GM19193 (cell line): ENCODE measurements around the gene PRRG4.

Experiments used
- POLR2A ChIP-seq: IDR thresholded peaks from 4 replicates; pipeline ENCODE4 v1.6.1; 2011; ENCODE audit not compliant: insufficient read depth, insufficient read length; ENCODE audit errors: extremely low read depth

Gene PRRG4

GRCh38 chr11:32861850-32862577 lies 32.3 kb downstream of the PRRG4 start:
- no peak for TF ChIP-seq POLR2A

DNA sequence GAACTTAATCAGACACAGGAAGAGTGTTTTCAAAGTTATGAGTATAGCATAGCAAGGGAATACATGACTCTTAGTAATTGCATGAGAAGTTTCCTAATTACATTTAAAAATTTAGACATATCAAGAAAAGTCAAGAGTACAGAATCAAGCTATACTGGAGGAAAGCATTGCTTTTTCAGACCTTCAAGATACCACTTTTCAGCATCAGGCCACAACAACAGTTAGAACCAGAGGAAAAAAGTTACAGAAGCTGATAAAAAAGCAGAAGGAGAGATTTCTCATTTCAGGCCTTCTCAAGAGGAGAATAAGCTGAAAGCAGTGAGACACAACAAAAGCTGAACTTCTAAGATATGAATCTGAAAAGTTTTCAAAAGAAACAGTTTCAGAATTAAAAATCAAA lies 34.8 kb downstream of the PRRG4 start:
- TF ChIP-seq POLR2A: no peak

DNA sequence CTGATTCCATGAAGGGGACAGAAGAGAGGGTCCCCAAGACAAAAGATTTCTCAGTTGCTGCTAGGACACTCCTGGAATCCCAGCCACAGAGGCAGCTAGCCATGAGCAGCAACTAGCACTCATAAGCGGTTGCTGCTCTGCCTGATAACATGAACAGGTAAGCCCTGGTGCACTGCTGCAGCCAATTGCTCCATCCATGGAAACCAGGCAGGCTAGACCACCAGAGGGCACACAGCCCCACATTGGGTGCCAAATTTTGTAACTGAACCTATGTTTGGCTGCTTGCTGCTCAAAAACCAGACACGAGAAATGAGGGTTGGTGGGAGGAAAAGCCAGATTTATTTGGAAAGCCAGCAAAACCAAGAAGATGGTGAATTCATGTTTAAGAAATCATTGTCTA lies 40.9 kb downstream of the PRRG4 start:
- no peak for TF ChIP-seq POLR2A

GRCh38 chr11:32874132-32874531 lies 44.4 kb downstream of the PRRG4 start:
- no peak for TF ChIP-seq POLR2A

DNA sequence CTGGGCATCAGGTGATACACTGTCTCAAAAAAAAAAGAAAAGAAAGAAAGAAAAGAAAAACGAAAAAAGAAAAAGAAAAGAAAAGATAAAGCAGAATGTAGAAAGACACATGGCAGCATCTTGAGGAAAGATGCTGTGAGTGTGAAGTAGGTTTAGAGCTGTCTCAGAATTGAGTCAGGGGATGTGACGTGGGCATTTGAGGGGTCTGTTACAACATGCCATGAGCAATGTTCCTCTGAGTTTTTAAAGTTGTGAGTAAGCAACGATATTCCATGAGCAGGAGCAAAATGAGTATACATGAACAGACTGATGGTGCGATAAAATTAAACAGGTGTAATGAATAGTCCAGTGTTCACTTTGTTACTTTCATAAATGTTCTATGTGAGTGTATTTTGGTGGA lies 51.6 kb downstream of the PRRG4 start:
- no peak for TF ChIP-seq POLR2A

DNA sequence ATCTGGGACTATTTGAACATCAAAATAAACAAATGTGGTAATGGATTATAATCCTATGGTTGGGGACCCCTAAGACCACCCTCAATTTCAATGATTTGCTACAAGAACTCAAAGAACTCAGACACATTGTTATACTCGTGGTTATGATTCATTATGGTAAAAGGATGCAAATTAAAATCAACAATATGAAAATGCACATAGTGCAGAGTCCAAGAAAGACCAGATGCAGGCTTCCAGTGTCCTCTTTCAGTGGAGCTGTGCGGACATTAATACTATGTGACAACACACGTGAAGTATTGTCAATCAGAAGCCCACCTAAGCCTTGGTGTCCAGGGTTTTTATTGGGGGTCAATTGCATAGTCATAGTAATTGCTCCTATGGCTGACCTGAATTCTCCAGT lies 53.7 kb downstream of the PRRG4 start:
- no peak for TF ChIP-seq POLR2A

- TF ChIP-seq POLR2A: no peak
These were observed 54.3 kb downstream of the PRRG4 start for GRCh38 chr11:32884023-32884422.

DNA sequence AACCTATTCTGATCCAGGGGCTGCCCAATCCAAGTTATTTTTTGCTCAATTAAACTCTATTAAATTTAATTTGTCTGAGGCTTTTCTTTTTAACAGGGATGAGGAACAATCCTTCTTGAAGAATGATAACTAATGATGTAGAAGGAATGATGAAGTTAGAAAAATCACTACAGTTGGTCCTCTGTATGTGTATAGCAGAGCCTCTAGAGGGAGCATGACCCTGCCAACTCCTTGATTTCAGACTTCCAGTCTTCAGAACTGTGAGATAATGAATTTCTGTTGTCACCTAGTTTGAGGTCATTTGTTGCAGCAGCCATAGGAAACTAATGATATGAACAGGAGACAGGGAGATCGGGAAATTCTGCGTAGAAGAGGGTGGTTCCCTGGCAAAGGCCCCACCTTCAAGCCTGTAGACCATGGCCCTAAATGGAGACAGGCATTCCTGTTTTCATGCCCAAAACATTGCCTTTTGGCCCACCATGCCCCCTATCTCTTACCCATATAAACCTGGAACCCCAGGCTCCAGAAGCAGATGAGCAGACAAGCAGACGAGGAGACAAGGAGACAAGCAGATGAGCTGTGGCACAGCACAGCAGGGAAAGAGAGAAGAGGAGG lies 55.1 kb downstream of the PRRG4 start:
- TF ChIP-seq POLR2A: no peak

GRCh38 chr11:32885556-32885955 lies 55.8 kb downstream of the PRRG4 start:
- no peak for TF ChIP-seq POLR2A

GRCh38 chr11:32886180-32886579 lies 56.5 kb downstream of the PRRG4 start:
- no peak for TF ChIP-seq POLR2A

DNA sequence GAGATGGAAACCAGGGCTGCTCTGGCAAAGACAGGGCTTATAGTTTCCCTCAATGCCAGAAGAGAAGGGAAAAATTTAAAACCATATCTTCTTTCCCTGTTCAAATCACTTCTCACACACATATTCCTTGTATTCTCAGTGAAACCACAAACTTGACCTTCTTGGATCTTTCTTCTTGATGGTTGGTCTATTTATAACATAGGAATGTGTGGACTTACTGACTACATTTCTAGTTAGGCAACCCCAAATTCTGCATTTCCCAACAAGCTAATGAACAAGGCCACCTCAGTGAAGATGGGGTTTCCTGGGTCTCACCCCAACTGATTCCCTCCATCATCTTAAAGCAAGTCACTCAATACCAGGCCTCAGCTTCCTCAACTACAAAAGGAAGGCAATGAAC lies 59.1 kb downstream of the PRRG4 start:
- TF ChIP-seq POLR2A: no peak

GRCh38 chr11:32890843-32891656 lies 61.3 kb downstream of the PRRG4 start:
- no peak for TF ChIP-seq POLR2A

- no peak for TF ChIP-seq POLR2A
These were observed 62.1 kb downstream of the PRRG4 start for GRCh38 chr11:32891657-32892354.

DNA sequence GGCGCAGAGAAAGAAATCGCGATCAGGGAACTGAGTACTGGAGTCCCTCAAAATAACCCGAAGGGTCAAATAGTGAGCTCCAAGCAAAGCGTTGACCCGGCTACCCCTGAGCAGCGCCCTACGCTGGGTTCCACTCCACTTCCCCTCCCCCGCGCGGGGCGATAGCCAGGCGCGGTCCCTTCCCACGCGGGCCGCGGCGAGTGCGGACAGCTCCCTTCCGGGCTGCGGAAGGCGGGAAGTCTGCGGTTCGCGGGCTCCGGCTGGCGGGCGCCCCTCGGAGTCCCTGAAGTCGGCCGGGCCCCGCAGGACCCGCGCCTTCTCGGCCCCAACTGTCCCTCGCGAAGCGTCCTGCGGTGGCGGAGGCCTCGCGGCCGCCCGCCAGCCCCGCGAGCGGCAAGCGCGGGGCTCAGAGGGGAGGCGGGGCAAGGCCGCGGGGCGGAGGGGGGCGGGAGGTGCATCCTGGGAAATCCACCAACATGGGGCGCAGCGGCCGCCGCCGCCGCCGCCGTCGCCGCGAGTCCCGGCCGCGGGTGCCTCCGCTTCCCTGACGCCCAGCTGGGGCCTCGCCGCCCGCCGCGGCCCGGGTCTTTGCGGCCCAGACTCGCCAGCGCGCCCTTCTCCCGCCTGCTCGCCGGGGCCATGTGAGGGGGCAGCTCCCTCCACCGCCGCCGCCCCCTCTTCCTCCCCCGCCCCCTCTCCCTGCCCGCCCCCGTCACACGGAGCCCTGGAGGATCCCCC lies 62.8 kb downstream of the PRRG4 start, which contains the start of gene QSER1:
QSER1 (plus strand) TSS at position 457 of the 738 bp plus-strand sequence. CDS start 315 bp downstream, outside the sequence.
- peak; percentile 93 for TF ChIP-seq POLR2A

DNA sequence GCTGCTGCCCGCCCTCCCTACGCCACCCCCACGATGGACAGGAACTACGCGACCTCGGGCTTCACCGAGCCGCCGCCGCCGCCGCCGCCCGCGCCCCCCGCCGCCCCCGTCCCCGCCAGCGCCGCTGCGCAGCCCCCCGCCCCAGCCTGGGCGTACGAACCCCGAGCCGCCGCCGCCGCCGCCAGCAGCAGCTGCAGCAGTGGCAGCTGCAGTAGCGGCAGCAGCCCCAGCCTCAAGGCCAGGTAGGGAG lies 63.3 kb downstream of the PRRG4 start:
- TF ChIP-seq POLR2A: no peak
